ENCODE data around the gene MFSD6L. TPM values are rescaled to one million over a fixed set of nuclear protein-coding genes. Genes with fewer than 3 reads are reported as not detected.

The MFSD6L gene, protein sequence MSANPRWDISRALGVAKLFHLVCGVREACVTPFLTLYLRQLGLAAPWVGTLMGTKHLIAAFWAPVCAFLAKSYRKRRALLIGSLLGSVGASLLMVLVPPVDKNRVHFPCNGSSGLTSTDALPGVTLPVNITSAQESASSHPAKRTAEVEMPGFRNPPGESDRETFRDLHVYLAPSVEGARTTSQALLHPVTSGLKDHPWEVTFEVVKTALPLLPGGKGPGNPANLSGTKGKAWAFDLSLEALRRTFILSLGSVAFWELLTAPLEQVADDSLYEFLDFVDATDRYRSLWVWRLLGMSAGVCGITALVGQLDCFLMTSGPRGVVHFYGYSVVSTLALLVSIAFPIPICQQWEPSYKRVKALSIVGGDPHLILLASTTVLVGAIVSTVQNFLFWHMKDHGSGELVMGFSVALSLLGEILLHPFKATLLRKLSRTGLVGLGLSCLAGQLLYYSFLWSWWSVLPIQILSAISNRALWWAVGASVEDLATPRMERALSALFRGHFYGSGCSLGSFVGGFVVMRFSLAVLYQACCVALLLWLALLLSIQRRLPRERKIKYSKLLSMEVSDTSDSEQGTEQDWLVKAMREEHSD
- total RNA-seq (10 to 100 TPM; 14.2 to 16.1 TPM), polyA plus RNA-seq (ENCODE audit: insufficient read depth, low read depth, low replicate concordance) (56.5 TPM)
- long read RNA-seq, donor 1, result 0 reads
- long read RNA-seq, donor 2, result 0 reads

- Histone ChIP-seq H3K4me1 (no peaks in the 10 kb centered on the region), H3K4me3 (peak within 1 kb of the TSS; percentile 9 to 44), H3K27me3 (no peaks in the 10 kb centered on the region), H3K27ac (no peak within 1 kb of the TSS), H3K9me3 (no peaks in the 10 kb centered on the region), H3K36me3 (ENCODE audit: low read depth, missing control alignments) (no peaks in the 10 kb centered on the region)
- 7% methylated on average over 57 of the region's 62 CpGs; no CpG with 5 or more reads in 1 of the 2 donors for WGBS, 2 donors
- no peak for DNase-seq
- intact Hi-C loops (cut with DNase I; ENCODE audit: low total_unique reads), result no loop called here
- no peak for TF ChIP-seq POLR2A (IDR thresholded peaks at IDR 0.05)
- TF ChIP-seq, protein P1, sequence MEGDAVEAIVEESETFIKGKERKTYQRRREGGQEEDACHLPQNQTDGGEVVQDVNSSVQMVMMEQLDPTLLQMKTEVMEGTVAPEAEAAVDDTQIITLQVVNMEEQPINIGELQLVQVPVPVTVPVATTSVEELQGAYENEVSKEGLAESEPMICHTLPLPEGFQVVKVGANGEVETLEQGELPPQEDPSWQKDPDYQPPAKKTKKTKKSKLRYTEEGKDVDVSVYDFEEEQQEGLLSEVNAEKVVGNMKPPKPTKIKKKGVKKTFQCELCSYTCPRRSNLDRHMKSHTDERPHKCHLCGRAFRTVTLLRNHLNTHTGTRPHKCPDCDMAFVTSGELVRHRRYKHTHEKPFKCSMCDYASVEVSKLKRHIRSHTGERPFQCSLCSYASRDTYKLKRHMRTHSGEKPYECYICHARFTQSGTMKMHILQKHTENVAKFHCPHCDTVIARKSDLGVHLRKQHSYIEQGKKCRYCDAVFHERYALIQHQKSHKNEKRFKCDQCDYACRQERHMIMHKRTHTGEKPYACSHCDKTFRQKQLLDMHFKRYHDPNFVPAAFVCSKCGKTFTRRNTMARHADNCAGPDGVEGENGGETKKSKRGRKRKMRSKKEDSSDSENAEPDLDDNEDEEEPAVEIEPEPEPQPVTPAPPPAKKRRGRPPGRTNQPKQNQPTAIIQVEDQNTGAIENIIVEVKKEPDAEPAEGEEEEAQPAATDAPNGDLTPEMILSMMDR (IDR thresholded peaks at IDR 0.05), result no peak
These were observed at the start of gene MFSD6L for GRCh38 chr17:8798846-8799569. Gene MFSD6L (minus strand): TSS chr17:8799365. CDS start chr17:8799120, 245 bp downstream.

DNA sequence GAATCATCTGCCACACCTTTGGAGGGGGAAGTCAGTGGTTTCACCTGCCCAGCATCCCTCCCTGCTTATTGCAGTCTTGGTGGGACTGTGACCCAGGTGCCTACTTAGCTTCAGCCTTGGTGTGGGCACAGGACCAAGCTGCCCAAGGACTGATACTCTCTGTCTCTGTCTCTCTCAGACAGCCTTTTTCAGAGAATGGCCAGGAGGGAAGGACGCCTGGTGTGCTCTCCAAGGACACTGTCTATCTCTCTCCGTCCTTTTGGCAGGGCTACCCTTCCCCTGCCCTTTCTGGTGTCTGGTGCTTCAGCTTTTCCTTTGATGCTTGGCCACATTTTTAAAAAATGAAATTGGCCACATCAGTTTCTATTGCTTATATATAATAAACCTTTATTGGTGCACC lies 48.7 kb upstream of the MFSD6L start:
- intact Hi-C loops (cut with DNase I; ENCODE audit: low total_unique reads), result no loop called here
- 43 to 67% methylated on average over 2 of the region's 2 CpGs for WGBS, 2 donors
- DNase-seq, result no peak

DNA sequence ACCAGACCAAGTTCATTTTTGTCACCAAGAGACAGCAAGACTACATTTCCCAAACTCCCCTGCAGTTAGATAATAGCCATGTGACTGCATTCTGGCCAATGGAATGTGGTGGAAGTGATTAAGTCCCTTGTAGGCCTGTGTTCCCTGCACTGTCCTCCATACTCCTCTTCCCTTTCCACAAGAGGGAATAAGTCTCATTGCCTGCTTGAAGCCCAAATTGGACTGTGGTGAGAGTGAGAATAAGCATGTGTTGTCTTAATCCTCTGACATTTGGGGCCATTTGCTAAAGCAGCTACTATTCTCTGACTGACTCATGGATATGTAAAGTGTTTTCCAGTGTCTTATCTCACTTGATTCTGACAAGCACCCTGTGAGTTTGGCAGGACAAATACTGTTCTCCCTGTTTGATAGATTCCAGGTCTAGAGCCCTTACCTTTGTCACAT lies 47.6 kb upstream of the MFSD6L start:
- intact Hi-C loops (cut with DNase I; ENCODE audit: low total_unique reads), result no loop called here
- Histone ChIP-seq H3K27ac (no peak overlapping the region), H3K9me3 (no peaks in the 10 kb centered on the region), H3K4me1 (no peaks in the 10 kb centered on the region), H3K4me3 (no peak overlapping the region), H3K27me3 (no peaks in the 10 kb centered on the region), H3K36me3 (ENCODE audit: low read depth, missing control alignments) (no peaks in the 10 kb centered on the region)
- TF ChIP-seq, protein P1 (IDR thresholded peaks at IDR 0.05), result no peak
- no peak for TF ChIP-seq POLR2A (IDR thresholded peaks at IDR 0.05)
- peak; percentile 44 for DNase-seq

More for the DNA sequence above, 48.7 kb upstream of the MFSD6L start:
- TF ChIP-seq, protein P1 (IDR thresholded peaks at IDR 0.05), result no peak
- TF ChIP-seq POLR2A (IDR thresholded peaks at IDR 0.05), result no peak
- Histone ChIP-seq H3K4me3 (no peak overlapping the region), H3K27me3 (no peaks in the 10 kb centered on the region), H3K4me1 (no peaks in the 10 kb centered on the region), H3K9me3 (no peaks in the 10 kb centered on the region), H3K27ac (no peak overlapping the region), H3K36me3 (ENCODE audit: low read depth, missing control alignments) (no peaks in the 10 kb centered on the region)

GRCh38 chr17:8844229-8845218 lies 45.4 kb upstream of the MFSD6L start:
- Histone ChIP-seq H3K4me3 (no peak overlapping the region), H3K4me1 (no peaks in the 10 kb centered on the region), H3K36me3 (ENCODE audit: low read depth, missing control alignments) (no peaks in the 10 kb centered on the region), H3K9me3 (no peaks in the 10 kb centered on the region), H3K27me3 (no peaks in the 10 kb centered on the region), H3K27ac (no peak overlapping the region)
- 79 to 85% methylated on average over 9 of the region's 9 CpGs for WGBS, 2 donors
- no peak for DNase-seq
- intact Hi-C loops (cut with DNase I; ENCODE audit: low total_unique reads), result no loop called here
- TF ChIP-seq, protein P1 (IDR thresholded peaks at IDR 0.05), result no peak
- TF ChIP-seq POLR2A (IDR thresholded peaks at IDR 0.05), result no peak
